Measurements from ENCODE around the gene DSCAM. TPM values are rescaled to one million over a fixed set of nuclear protein-coding genes. Genes with fewer than 3 reads are reported as not detected.

Gene DSCAM
- total and polyA plus RNA-seq, 2 donors (not counting 1 experiment from before 2014, with no cell fraction given), result not detected

DNA sequence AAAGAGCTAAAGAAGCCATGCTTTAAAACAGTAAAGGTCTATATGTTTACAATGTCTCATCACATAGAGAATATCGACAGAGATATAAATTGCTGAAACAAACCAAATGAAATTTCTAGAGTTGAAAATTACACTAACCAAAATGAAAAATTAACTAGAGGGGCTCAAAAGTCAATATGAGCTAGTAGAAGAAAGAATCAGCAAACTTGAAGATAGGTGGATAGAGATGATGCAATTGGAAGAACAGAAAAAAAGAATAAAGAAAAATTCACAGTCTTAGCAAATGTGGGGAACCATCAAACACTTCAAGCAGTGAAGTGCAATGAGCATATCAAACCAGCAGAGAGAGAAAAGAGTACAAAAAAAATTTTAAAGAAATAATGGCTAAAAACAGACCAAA is 24.1 kb upstream of the DSCAM start:
- POLR2A ChIA-PET, result no interaction called here
- DNase-seq (no peak), ATAC-seq (ENCODE audit: low read depth) (no peak)
- Mint-ChIP-seq H3K27ac (no peak overlapping the region), H3K4me3 (no peak overlapping the region), H3K9me3 (ENCODE audit: insufficient read depth) (peaks cover 14% of the 10 kb centered on the region), H3K4me1 (no peaks in the 10 kb centered on the region), H3K27me3 (no peaks in the 10 kb centered on the region)
- Histone ChIP-seq H3K36me3 (replicated peaks in 1 of 2; ENCODE audit: control extremely low read depth in 1 of 2, control insufficient read depth in 1 of 2, extremely low read depth in 1 of 2, insufficient read depth in 2 of 2, low read length in 1 of 2) (no peaks in the 10 kb centered on the region), H4K20me1 (ENCODE audit: control insufficient read depth, insufficient read depth, low read length, poor library complexity, severe bottlenecking) (no peaks in the 10 kb centered on the region), H3K4me1 (ENCODE audit: control insufficient read depth in 2 of 2, insufficient read depth in 2 of 2, low read length in 2 of 2) (no peaks in the 10 kb centered on the region), H3K27ac (ENCODE audit: low read length in 2 of 2) (no peak overlapping the region), H3K27me3 (replicated peaks in 1 of 4; ENCODE audit: control extremely low read depth in 1 of 4, control insufficient read depth in 3 of 4, insufficient read depth in 4 of 4, low read length in 3 of 4) (no peaks in the 10 kb centered on the region), H3K9me3 (ENCODE audit: control extremely low read depth in 1 of 3, control insufficient read depth in 2 of 3, insufficient read depth in 1 of 3, low read length in 2 of 3) (peaks cover 0 to 3% (median 2%) of the 10 kb centered on the region in 3 donors), H3K4me3 (ENCODE audit: control extremely low read depth in 1 of 5, extremely low read depth in 1 of 5, insufficient read depth in 1 of 5, low read depth in 2 of 5, low read length in 4 of 5) (no peak overlapping the region), H2AFZ (ENCODE audit: insufficient read depth, low read depth, low read length, poor library complexity, severe bottlenecking) (no peak overlapping the region), H3K4me2 (replicated peaks; ENCODE audit: low read depth, low read length, poor library complexity, severe bottlenecking) (no peak overlapping the region), H3K9ac (ENCODE audit: low read length) (no peak overlapping the region), H3K79me2 (ENCODE audit: control insufficient read depth, insufficient read depth, low read length) (no peaks in the 10 kb centered on the region)
- intact Hi-C loops (cut with micrococcal nuclease), result no loop called here
- CTCF ChIA-PET, result no interaction called here
- no CpG with 5 or more reads among the region's 1 CpG for WGBS (ENCODE audit: insufficient coverage)
- TF ChIP-seq, protein P1, sequence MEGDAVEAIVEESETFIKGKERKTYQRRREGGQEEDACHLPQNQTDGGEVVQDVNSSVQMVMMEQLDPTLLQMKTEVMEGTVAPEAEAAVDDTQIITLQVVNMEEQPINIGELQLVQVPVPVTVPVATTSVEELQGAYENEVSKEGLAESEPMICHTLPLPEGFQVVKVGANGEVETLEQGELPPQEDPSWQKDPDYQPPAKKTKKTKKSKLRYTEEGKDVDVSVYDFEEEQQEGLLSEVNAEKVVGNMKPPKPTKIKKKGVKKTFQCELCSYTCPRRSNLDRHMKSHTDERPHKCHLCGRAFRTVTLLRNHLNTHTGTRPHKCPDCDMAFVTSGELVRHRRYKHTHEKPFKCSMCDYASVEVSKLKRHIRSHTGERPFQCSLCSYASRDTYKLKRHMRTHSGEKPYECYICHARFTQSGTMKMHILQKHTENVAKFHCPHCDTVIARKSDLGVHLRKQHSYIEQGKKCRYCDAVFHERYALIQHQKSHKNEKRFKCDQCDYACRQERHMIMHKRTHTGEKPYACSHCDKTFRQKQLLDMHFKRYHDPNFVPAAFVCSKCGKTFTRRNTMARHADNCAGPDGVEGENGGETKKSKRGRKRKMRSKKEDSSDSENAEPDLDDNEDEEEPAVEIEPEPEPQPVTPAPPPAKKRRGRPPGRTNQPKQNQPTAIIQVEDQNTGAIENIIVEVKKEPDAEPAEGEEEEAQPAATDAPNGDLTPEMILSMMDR (IDR thresholded peaks at IDR 0.05), result no peak
- no peak for TF ChIP-seq EZH2 (IDR thresholded peaks at IDR 0.05; ENCODE audit: borderline replicate concordance, insufficient read depth, low read depth, low read length, poor library complexity, severe bottlenecking)

DNA sequence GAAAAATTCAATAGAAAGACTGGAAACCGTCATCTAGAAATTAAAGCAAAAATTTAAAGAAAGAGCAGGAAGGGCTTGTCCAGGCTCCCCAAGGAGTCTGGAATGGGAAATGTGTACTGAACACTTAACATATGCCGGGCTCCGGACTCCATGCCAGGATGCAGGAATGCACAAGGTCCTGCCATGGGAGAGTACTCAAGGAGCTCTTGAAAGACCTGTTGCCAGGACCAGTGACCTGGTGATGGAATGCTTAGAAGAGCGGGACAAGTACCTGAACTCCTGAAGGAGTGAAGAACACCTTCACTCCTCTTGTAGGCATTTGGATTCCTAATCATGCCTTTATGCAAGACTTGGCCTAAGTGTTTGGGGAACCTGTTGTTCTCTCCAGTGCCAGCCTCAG is 16.9 kb upstream of the DSCAM start:
- no peaks in the 10 kb centered on the region for H3K4me1 ChIP-seq (ENCODE audit: control insufficient read depth in 2 of 2, insufficient read depth in 2 of 2, low read length in 2 of 2)
- Mint-ChIP-seq H3K9me3 (ENCODE audit: insufficient read depth) (peaks cover 5% of the 10 kb centered on the region), H3K27me3 (no peaks in the 10 kb centered on the region), H3K4me1 (no peaks in the 10 kb centered on the region), H3K27ac (no peak overlapping the region), H3K4me3 (no peak overlapping the region)
- H3K36me3 ChIP-seq (replicated peaks in 1 of 2; ENCODE audit: control extremely low read depth in 1 of 2, control insufficient read depth in 1 of 2, extremely low read depth in 1 of 2, insufficient read depth in 2 of 2, low read length in 1 of 2), result no peaks in the 10 kb centered on the region
- no peak overlapping the region for H2AFZ ChIP-seq (ENCODE audit: insufficient read depth, low read depth, low read length, poor library complexity, severe bottlenecking)
- DNase-seq, result no peak
- H3K27me3 ChIP-seq (replicated peaks in 1 of 4; ENCODE audit: control extremely low read depth in 1 of 4, control insufficient read depth in 3 of 4, insufficient read depth in 4 of 4, low read length in 3 of 4), result no peaks in the 10 kb centered on the region
- H3K27ac ChIP-seq (ENCODE audit: low read length in 2 of 2), result no peak overlapping the region
- POLR2A ChIA-PET, result no interaction called here
- CTCF ChIA-PET, result no interaction called here
- no peak for ATAC-seq (ENCODE audit: low read depth)
- no peak overlapping the region for H3K9ac ChIP-seq (ENCODE audit: low read length)
- H3K4me3 ChIP-seq (ENCODE audit: control extremely low read depth in 1 of 5, extremely low read depth in 1 of 5, insufficient read depth in 1 of 5, low read depth in 2 of 5, low read length in 4 of 5), result no peak overlapping the region
- H4K20me1 ChIP-seq (ENCODE audit: control insufficient read depth, insufficient read depth, low read length, poor library complexity, severe bottlenecking), result no peaks in the 10 kb centered on the region
- no peak overlapping the region for H3K4me2 ChIP-seq (replicated peaks; ENCODE audit: low read depth, low read length, poor library complexity, severe bottlenecking)
- H3K79me2 ChIP-seq (ENCODE audit: control insufficient read depth, insufficient read depth, low read length), result no peaks in the 10 kb centered on the region
- 96% methylated on average over 4 of the region's 4 CpGs for WGBS (ENCODE audit: insufficient coverage)
- intact Hi-C loops (cut with micrococcal nuclease), result no loop called here
- no peaks in the 10 kb centered on the region for H3K9me3 ChIP-seq (ENCODE audit: control extremely low read depth in 1 of 3, control insufficient read depth in 2 of 3, insufficient read depth in 1 of 3, low read length in 2 of 3)
- TF ChIP-seq, protein P1 (IDR thresholded peaks at IDR 0.05), result no peak
- TF ChIP-seq EZH2 (IDR thresholded peaks at IDR 0.05; ENCODE audit: borderline replicate concordance, insufficient read depth, low read depth, low read length, poor library complexity, severe bottlenecking), result no peak
